Choroid plexus epithelial cell (primary cell): ENCODE results near the gene ORM1.
"Not testable (repeated sequence)": the region's sequence is repeated elsewhere in the genome, so short reads cannot be mapped to it uniquely, and the experiment has no call there.

Experiments used
- DNase-seq: peaks from one replicate; pipeline ENCODE4 v3.0.0-alpha.2; 2010; ENCODE audit warnings: low read depth
- H3K4me3 ChIP-seq: 2 replicates; pipeline ENCODE4 v1.5.1; 2011; ENCODE audit warnings: low read depth, mild to moderate bottlenecking, control low read depth, low read length, moderate library complexity
- TF ChIP-seq, protein P1 (sequence below): conservative IDR thresholded peaks from 2 replicates; pipeline ENCODE4 v1.5.1; 2011; ENCODE audit warnings: low read depth, mild to moderate bottlenecking, control low read depth, inconsistent platforms, low read length, moderate library complexity

Gene ORM1

GRCh38 chr9:114319147-114319546 is 3.8 kb upstream of the ORM1 start:
- TF ChIP-seq, protein P1, sequence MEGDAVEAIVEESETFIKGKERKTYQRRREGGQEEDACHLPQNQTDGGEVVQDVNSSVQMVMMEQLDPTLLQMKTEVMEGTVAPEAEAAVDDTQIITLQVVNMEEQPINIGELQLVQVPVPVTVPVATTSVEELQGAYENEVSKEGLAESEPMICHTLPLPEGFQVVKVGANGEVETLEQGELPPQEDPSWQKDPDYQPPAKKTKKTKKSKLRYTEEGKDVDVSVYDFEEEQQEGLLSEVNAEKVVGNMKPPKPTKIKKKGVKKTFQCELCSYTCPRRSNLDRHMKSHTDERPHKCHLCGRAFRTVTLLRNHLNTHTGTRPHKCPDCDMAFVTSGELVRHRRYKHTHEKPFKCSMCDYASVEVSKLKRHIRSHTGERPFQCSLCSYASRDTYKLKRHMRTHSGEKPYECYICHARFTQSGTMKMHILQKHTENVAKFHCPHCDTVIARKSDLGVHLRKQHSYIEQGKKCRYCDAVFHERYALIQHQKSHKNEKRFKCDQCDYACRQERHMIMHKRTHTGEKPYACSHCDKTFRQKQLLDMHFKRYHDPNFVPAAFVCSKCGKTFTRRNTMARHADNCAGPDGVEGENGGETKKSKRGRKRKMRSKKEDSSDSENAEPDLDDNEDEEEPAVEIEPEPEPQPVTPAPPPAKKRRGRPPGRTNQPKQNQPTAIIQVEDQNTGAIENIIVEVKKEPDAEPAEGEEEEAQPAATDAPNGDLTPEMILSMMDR, result no peak
- DNase-seq, result no peak
- H3K4me3 ChIP-seq, result no peak overlapping the region

DNA sequence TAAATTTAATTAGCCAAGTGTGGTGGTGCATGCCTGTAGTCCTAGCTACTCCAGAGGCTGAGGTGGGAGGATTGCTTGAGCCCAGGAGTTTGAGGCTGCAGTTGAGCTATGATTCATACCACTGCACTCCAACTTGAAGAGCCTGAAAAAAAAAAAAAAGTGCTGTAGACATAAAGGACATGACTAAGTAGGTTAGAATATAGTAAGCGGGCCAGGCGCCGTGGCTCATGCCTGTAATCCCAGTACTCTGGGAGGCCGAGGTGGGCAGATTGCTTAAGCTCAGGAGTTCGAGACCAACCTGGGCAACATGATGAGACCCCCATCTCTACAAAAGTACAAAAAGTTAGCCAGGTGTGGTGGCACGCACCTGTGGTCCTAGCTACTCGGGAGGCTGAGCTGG is 2.2 kb upstream of the ORM1 start:
- H3K4me3 ChIP-seq, result not testable (repeated sequence)
- peak; percentile 67 for DNase-seq

DNA sequence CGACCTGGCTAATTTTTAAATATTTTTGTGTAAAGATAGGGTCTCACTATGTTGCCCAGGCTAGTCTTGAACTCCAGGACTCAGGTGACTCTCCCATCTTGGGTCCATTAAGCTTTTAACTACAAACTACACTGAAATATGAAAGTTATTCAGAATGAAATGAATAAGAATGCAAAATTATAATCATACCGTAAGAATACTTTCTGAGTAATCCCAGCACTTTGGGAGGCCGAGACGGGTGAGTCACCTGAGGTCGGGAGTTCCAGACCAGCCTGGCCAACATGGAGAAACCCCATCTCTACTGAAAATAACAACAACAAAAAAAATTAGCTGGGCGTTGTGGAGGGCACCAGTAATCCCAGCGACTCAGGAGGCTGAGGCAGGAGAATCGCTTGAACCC is 1.1 kb upstream of the ORM1 start:
- DNase-seq, result peak; percentile 51
- no peak overlapping the region for H3K4me3 ChIP-seq
- TF ChIP-seq, protein P1, result no peak

GRCh38 chr9:114322160-114322818 is 609 bp upstream of the ORM1 start:
- not testable (repeated sequence) for H3K4me3 ChIP-seq, DNase-seq

- not testable (repeated sequence) for DNase-seq, H3K4me3 ChIP-seq
These were observed 951 bp downstream of the ORM1 start for GRCh38 chr9:114323849-114324248.

DNA sequence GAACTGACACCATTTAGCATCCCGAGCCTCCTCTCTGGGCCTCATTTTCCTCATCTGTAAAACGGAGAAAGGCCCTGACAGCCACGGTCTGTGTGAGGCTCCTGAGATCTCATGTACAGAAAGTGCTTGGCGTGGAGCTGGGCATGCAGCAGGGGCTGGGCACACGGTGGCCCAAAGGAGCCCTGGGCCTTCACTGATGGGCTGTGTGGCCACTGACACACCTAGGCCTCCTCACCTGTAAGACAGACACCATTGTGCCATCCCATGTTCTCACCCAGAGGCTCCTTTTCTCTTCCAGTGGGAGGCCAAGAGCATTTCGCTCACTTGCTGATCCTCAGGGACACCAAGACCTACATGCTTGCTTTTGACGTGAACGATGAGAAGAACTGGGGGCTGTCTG is 1.6 kb downstream of the ORM1 start:
- TF ChIP-seq, protein P1, result no peak
- DNase-seq, result no peak
- H3K4me3 ChIP-seq, result no peak overlapping the region

- not testable (repeated sequence) for DNase-seq, H3K4me3 ChIP-seq
These were observed 2.1 kb downstream of the ORM1 start for GRCh38 chr9:114324965-114325364.

DNA sequence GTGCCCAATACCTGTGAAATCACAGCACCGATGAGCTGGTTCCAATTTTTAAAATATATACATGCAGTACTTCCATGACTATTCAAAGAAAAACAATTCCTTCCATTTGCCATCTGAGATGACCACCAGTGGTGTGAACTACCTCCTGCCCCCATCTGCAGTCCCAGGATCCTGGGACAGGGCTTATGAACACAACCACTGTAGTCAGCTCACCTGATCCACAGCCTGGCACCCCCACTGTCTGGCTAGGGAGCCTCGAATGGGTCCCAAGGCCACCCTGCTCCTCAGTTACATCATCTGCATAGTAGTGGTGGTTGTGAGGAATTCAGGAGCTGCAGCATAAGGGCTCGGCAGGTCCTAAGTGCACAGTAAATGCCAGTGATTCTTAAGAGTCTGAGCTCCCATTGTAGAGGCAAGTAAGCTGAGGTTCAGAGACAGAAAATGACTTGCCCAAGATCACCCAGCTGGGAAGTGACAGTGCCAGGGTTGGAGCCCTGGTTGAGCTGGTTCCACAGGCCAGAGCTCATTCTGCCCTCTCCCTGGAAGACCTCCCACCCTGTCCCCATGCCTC is 2.9 kb downstream of the ORM1 start:
- peak; percentile 21 for DNase-seq
- not testable (repeated sequence) for H3K4me3 ChIP-seq

DNA sequence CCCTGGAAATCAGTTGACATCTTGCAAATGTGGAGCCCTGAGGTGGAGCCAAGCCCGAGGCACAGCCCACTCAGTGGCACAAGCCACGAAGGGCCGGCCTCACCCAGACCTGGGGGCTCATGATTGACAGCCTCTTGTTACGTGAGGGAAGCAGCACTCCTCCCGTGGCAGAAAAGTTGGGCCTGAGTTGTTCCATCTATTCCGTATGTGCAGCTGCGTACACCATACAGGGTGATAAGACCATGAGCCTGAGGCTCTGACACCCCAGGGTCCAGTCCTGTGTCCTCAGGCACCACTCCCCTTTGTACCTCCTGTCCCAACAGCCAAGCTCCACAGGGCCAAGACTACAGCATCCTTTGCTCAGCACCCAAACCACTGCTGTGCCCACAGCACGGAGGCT is 4.9 kb downstream of the ORM1 start:
- TF ChIP-seq, protein P1, result no peak
- no peak overlapping the region for H3K4me3 ChIP-seq
- DNase-seq, result no peak

- DNase-seq, H3K4me3 ChIP-seq: not testable (repeated sequence)
These were observed 5.5 kb downstream of the ORM1 start for GRCh38 chr9:114328357-114328820.

DNA sequence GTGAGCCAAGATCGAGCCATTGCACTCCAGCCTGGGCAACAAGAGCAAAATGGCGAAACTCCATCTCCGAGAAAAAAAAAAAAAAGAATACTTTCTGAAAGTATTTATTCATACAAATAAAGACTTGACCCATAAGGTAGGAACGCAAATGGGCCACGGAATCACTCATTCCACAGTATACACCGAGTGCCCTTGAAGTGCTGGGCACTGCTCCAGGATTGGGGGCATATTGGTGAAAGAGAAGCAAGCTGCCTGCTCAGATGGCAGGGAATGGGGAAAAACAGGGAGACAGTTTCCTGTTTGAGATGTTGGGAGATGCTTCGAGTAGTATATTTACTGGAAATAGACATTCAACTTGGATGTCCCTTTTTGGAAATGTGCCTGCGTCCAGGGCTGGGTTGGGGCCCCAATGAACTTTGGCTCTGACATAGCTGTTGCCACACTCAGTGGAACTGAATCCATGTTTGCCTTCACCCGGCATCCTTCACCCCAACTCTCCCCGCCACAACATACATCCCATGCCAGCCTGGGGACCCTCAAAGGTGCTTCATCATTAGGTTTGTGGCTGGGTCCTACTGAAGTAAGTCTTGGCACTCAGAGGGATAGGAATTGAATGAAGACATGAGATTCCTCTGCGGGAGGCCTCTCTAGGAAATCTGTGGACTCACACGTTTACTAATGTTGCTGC is 6.2 kb downstream of the ORM1 start:
- not testable (repeated sequence) for DNase-seq, H3K4me3 ChIP-seq

DNA sequence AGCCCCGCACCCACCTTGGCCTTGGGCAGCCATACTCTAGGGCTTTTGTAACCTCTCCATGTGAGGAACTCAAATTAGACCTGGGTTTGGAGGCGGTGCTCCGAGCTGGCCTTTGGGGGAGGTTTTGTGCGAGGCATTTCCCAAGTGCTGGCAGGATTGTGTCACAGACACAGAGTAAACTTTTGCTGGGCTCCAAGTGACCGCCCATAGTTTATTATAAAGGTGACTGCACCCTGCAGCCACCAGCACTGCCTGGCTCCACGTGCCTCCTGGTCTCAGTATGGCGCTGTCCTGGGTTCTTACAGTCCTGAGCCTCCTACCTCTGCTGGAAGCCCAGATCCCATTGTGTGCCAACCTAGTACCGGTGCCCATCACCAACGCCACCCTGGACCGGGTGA is 6.7 kb downstream of the ORM1 start, which contains the start of gene ORM2:
Gene ORM2 (plus strand): TSS at position 245 of the 398 bp plus-strand sequence. CDS start 36 bp downstream, at position 281.
- not testable (repeated sequence) for H3K4me3 ChIP-seq, DNase-seq
